ENCODE results near the gene FDXACB1. TPM values are rescaled to one million over a fixed set of nuclear protein-coding genes. Genes with fewer than 3 reads are reported as not detected.
A peak's percentile ranks its signal among the peaks of the same experiment; 100 is the strongest.

Gene FDXACB1, protein sequence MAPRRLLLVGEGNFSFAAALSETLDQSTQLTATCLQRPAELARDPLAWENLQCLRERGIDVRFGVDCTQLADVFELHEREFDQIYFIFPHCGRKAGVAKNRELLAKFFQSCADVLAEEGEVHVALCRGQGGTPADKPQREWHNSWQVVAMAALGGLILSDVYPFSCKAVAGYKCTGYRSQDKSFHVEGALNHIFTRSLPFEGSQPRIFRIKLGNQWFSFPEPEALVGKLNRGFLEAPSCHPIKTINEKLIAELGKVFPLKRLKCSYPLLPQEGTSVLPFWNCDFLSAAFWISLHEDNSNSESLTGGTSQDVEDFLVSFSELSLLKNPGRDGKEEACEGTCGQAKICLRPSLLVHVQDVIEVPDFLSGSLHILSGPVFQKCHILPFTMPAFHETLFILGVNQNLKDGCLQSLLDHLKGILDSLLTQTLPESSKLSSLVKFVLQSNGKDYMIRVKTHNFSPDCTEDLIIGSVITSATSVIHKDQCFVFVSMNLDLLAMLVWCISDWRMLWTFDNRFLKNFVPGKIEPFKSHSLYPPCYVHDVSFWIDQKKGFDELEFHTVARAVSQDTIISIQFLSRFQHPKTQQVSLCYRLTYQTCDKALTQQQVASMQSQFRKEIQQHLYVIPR
- 1 to 10 TPM in 3 of 4 donors, not detected in 1; 1.7 to 7.4 (median 3.3) TPM for total RNA-seq

DNA sequence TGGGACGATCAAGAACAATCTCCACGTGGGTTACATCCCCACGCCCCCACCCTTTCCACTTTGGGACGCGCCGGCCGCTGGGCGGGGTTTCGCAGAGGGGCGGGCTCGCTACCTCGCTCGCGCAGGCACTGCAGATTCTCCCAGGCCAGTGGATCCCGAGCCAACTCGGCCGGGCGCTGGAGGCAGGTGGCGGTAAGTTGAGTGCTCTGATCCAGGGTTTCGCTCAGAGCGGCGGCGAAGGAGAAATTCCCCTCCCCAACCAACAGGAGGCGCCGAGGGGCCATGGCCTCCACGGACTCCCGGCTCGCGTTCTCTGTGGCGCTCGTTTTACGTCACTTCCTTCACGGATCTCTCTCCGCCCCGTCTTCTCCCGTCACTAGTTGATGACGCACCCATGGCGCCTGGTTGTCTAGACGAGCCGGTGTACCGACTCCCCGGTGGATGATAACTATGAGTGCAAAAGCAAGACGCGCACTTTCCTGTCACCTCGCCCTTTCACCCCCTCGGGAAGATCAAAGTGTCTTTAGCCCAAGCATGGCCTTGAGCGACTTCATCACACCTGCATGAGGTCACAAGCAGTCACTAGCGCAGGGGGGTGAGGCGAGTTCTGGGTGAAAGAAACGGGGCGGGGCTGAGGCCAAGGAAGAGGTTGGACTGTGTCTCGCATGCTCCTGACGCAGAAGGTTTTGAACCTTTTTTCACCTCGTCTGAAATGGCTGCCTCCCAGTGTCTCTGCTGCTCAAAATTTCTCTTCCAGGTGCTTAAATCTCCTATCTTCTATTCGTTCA is at the start of gene FDXACB1, which contains the start of gene CFAP68:
Gene FDXACB1, minus strand, starts transcription at position 317 of the 788 bp plus-strand sequence. Its CDS starts 33 bp downstream, at position 284.
Gene CFAP68, plus strand, starts transcription at position 693 of the 788 bp plus-strand sequence. Its CDS starts 20 bp downstream, at position 713.
- H3K36me3 ChIP-seq: no peaks in the 10 kb centered on the region
- intact Hi-C loops (cut with DNase I; ENCODE audit: low total_unique reads): loop anchor here (10.0 kb wide), 2 partner anchors 56 to 206 kb away; partner anchors contain the start of genes DIXDC1, SDHD and TIMM8B
- TF ChIP-seq, protein P1, sequence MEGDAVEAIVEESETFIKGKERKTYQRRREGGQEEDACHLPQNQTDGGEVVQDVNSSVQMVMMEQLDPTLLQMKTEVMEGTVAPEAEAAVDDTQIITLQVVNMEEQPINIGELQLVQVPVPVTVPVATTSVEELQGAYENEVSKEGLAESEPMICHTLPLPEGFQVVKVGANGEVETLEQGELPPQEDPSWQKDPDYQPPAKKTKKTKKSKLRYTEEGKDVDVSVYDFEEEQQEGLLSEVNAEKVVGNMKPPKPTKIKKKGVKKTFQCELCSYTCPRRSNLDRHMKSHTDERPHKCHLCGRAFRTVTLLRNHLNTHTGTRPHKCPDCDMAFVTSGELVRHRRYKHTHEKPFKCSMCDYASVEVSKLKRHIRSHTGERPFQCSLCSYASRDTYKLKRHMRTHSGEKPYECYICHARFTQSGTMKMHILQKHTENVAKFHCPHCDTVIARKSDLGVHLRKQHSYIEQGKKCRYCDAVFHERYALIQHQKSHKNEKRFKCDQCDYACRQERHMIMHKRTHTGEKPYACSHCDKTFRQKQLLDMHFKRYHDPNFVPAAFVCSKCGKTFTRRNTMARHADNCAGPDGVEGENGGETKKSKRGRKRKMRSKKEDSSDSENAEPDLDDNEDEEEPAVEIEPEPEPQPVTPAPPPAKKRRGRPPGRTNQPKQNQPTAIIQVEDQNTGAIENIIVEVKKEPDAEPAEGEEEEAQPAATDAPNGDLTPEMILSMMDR (IDR thresholded peaks at IDR 0.05): peak; percentile 97 to 99 (median 98)
- peak; percentile 65 to 86 for TF ChIP-seq POLR2A (IDR thresholded peaks at IDR 0.05)

DNA sequence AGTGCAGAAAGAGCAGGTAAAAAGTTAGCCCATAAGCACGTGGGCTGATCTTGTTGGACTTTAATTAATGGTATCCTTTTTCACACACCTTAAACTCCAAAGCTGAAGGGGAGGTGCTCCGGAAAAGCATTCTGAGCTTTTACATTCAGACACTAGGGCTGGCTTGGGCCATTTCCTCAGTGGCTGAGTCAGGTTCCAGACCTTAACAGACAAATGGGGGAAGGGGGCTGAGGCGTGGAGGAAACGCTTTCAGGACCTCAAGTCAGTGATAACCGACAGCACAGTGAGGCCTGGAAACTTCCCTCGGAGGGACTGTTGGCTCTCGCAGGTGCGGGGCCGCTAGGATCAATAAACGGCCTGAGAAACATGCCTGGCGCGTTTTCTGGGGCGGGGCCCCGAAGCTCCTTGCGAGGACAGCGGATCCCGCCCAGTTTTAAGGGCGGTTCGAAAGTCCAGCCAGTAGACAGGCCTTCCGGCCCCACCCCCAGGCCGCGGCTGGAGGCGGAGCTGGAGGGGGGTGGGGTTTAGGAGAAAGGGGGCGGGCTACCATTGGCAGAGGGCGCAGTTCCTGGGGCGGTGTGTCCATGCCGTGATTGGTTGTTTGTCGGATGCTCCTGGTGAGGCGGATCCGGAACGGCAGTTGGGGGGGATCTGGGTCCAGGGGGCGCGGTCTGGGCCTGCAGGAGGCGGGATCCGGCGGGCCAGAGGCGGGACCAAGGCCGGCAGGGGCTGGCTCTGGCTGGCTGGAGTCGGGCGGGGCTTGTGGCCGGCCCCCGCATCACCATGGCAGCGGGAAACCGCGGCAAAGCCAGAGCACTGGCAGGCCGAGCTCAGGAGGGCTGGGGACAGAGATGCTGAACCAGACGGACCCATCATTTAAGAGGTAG is 47.8 kb upstream of the FDXACB1 start:
- peak overlapping the region; percentile 27 to 37 for H3K4me3 ChIP-seq
- intact Hi-C loops (cut with DNase I; ENCODE audit: low total_unique reads): no loop called here
- peak; percentile 62 to 80 for TF ChIP-seq POLR2A (IDR thresholded peaks at IDR 0.05)
- TF ChIP-seq, protein P1 (IDR thresholded peaks at IDR 0.05): no peak

More for the DNA sequence above, at the start of gene FDXACB1, which contains the start of gene CFAP68:
- H3K27ac ChIP-seq: peak within 1 kb of the TSS; percentile 96
- peak within 1 kb of the TSS; percentile 59 to 76 for H3K4me3 ChIP-seq
- H3K4me1 ChIP-seq: peaks cover 0 to 6% of the 10 kb centered on the region in 2 donors
- DNase-seq: peak; percentile 96 to 98
- no peaks in the 10 kb centered on the region for H3K9me3 ChIP-seq
- no peaks in the 10 kb centered on the region for H3K27me3 ChIP-seq

DNA sequence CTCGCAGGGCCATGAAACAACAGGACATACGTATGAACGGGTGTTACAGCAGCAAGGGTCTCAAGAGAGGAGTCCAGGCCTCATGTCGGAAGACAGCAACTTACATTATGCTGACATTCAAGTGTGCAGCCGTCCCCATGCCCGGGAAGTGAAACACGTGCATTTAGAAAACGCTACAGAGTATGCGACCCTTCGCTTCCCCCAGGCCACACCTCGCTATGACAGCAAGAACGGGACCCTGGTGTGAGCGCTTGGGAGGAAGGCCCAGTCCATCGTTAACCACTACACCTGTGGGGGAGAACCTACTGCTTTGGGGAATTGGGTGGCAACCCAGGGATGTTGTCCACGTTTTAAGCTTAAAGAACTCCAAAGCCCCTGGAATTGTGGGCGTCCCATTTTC is 47.0 kb upstream of the FDXACB1 start:
- peak overlapping the region; percentile 85 to 88 for H3K27ac ChIP-seq
- no peak for TF ChIP-seq POLR2A (IDR thresholded peaks at IDR 0.05)
- TF ChIP-seq, protein P1 (IDR thresholded peaks at IDR 0.05): no peak
- H3K36me3 ChIP-seq: no peaks in the 10 kb centered on the region
- H3K9me3 ChIP-seq: no peaks in the 10 kb centered on the region
- DNase-seq: peak in 1 of 2 donors; percentile 43
- no peak overlapping the region for H3K4me3 ChIP-seq
- intact Hi-C loops (cut with DNase I; ENCODE audit: low total_unique reads): no loop called here
- peaks cover 0 to 4% of the 10 kb centered on the region in 2 donors for H3K4me1 ChIP-seq
- no peaks in the 10 kb centered on the region for H3K27me3 ChIP-seq

More for the DNA sequence above, 47.8 kb upstream of the FDXACB1 start:
- Histone ChIP-seq H3K4me1 (peaks cover 0 to 4% of the 10 kb centered on the region in 2 donors), H3K36me3 (no peaks in the 10 kb centered on the region), H3K27me3 (no peaks in the 10 kb centered on the region), H3K27ac (peak overlapping the region; percentile 85 to 88), H3K9me3 (no peaks in the 10 kb centered on the region)
- DNase-seq: peak; percentile 96 to 97

DNA sequence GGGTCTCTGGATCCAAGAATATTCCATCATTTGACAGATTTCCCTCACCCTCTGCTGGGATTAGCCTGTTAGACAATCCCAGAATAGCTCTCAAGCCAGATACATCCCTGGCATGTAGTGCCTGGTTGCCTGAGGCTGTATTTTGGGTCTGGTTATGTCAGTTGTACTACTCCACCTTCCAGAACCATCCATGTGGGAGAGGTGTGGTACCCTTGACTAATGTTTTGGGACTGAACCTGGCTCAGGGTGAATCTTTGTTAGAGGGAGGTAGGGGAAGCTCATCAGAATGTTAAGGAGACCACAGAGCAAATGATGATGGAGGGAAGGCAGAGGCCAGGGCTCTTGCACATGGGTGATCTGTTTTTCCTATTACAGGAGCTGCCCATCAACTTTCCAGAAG is 45.0 kb upstream of the FDXACB1 start:
- Histone ChIP-seq H3K27ac (peak overlapping the region; percentile 87 to 94), H3K36me3 (no peaks in the 10 kb centered on the region), H3K4me3 (no peak overlapping the region), H3K27me3 (no peaks in the 10 kb centered on the region), H3K4me1 (peaks cover 0 to 4% of the 10 kb centered on the region in 2 donors), H3K9me3 (no peaks in the 10 kb centered on the region)
- TF ChIP-seq POLR2A (IDR thresholded peaks at IDR 0.05): no peak
- TF ChIP-seq, protein P1 (IDR thresholded peaks at IDR 0.05): no peak
- intact Hi-C loops (cut with DNase I; ENCODE audit: low total_unique reads): no loop called here
- no peak for DNase-seq

Data from uterus (tissue), 4 donors.